ENCODE data around the gene EIF1AD.
A peak's percentile ranks its signal among the peaks of the same experiment; 100 is the strongest.

Gene EIF1AD

GRCh38 chr11:65973439-65974110, 28.4 kb downstream of the EIF1AD start:
- Mint-ChIP-seq H3K27me3 (no peaks in the 10 kb centered on the region), H3K9me3 (ENCODE audit: low read depth) (no peaks in the 10 kb centered on the region), H3K4me3 (no peak overlapping the region), H3K4me1 (ENCODE audit: low read depth) (peaks cover 5% of the 10 kb centered on the region), H3K27ac (peak overlapping the region; percentile 28), H3K36me3 (peaks cover 5% of the 10 kb centered on the region)

GRCh38 chr11:65972116-65972515, 29.8 kb downstream of the EIF1AD start:
- peaks cover 5% of the 10 kb centered on the region for H3K36me3 Mint-ChIP-seq

GRCh38 chr11:65968600-65969482, 33.1 kb downstream of the EIF1AD start:
- H3K36me3 Mint-ChIP-seq, result peaks cover 5% of the 10 kb centered on the region
- no peaks in the 10 kb centered on the region for H3K9me3 Mint-ChIP-seq (ENCODE audit: low read depth)
- no peaks in the 10 kb centered on the region for H3K27me3 Mint-ChIP-seq
- H3K4me1 Mint-ChIP-seq (ENCODE audit: low read depth), result peaks cover 12% of the 10 kb centered on the region
- no peak overlapping the region for H3K27ac Mint-ChIP-seq
- H3K4me3 Mint-ChIP-seq, result no peak overlapping the region

More at GRCh38 chr11:65972116-65972515, 29.8 kb downstream of the EIF1AD start:
- Mint-ChIP-seq H3K4me1 (ENCODE audit: low read depth) (peaks cover 5% of the 10 kb centered on the region), H3K27ac (no peak overlapping the region), H3K9me3 (ENCODE audit: low read depth) (no peaks in the 10 kb centered on the region), H3K4me3 (no peak overlapping the region), H3K27me3 (no peaks in the 10 kb centered on the region)

GRCh38 chr11:65967329-65967934, 34.5 kb downstream of the EIF1AD start:
- Mint-ChIP-seq H3K36me3 (peaks cover 5% of the 10 kb centered on the region), H3K27me3 (no peaks in the 10 kb centered on the region), H3K27ac (no peak overlapping the region), H3K9me3 (ENCODE audit: low read depth) (no peaks in the 10 kb centered on the region), H3K4me3 (no peak overlapping the region), H3K4me1 (ENCODE audit: low read depth) (peaks cover 25% of the 10 kb centered on the region)

- peaks cover 8% of the 10 kb centered on the region for H3K36me3 Mint-ChIP-seq
- peaks cover 32% of the 10 kb centered on the region for H3K4me1 Mint-ChIP-seq (ENCODE audit: low read depth)
- no peaks in the 10 kb centered on the region for H3K27me3 Mint-ChIP-seq
- H3K4me3 Mint-ChIP-seq, result no peak overlapping the region
- no peaks in the 10 kb centered on the region for H3K9me3 Mint-ChIP-seq (ENCODE audit: low read depth)
- no peak overlapping the region for H3K27ac Mint-ChIP-seq
Measured at GRCh38 chr11:65965986-65966762, 35.8 kb downstream of the EIF1AD start.

GRCh38 chr11:65964906-65965305, 37.1 kb downstream of the EIF1AD start:
- Mint-ChIP-seq H3K4me3 (no peak overlapping the region), H3K4me1 (ENCODE audit: low read depth) (peaks cover 34% of the 10 kb centered on the region), H3K9me3 (ENCODE audit: low read depth) (no peaks in the 10 kb centered on the region), H3K27ac (no peak overlapping the region), H3K27me3 (no peaks in the 10 kb centered on the region), H3K36me3 (peaks cover 6% of the 10 kb centered on the region)

- peaks cover 44% of the 10 kb centered on the region for H3K4me1 Mint-ChIP-seq (ENCODE audit: low read depth)
- no peaks in the 10 kb centered on the region for H3K9me3 Mint-ChIP-seq (ENCODE audit: low read depth)
- peak overlapping the region; percentile 90 for H3K27ac Mint-ChIP-seq
- H3K4me3 Mint-ChIP-seq, result peak overlapping the region; percentile 93
- no peaks in the 10 kb centered on the region for H3K27me3 Mint-ChIP-seq
- peaks cover 6% of the 10 kb centered on the region for H3K36me3 Mint-ChIP-seq
Measured at GRCh38 chr11:65962141-65962564, 39.8 kb downstream of the EIF1AD start.

GRCh38 chr11:65961267-65962140, 40.5 kb downstream of the EIF1AD start, which contains the start of gene SART1:
Gene SART1, plus strand, starts transcription at chr11:65961734. Its CDS starts 47 bp downstream, at chr11:65961781.
- Mint-ChIP-seq H3K4me1 (ENCODE audit: low read depth) (peaks cover 49% of the 10 kb centered on the region), H3K9me3 (ENCODE audit: low read depth) (no peaks in the 10 kb centered on the region), H3K27ac (peak within 1 kb of the TSS; percentile 98), H3K4me3 (peak within 1 kb of the TSS; percentile 93), H3K36me3 (peaks cover 6% of the 10 kb centered on the region), H3K27me3 (no peaks in the 10 kb centered on the region)

GRCh38 chr11:65960824-65961266, 41.1 kb downstream of the EIF1AD start:
- peaks cover 53% of the 10 kb centered on the region for H3K4me1 Mint-ChIP-seq (ENCODE audit: low read depth)
- peak overlapping the region; percentile 93 for H3K4me3 Mint-ChIP-seq
- no peaks in the 10 kb centered on the region for H3K9me3 Mint-ChIP-seq (ENCODE audit: low read depth)
- H3K36me3 Mint-ChIP-seq, result peaks cover 6% of the 10 kb centered on the region
- H3K27me3 Mint-ChIP-seq, result no peaks in the 10 kb centered on the region
- H3K27ac Mint-ChIP-seq, result peak overlapping the region; percentile 98

GRCh38 chr11:65958774-65959420, 43.1 kb downstream of the EIF1AD start:
- no peak overlapping the region for H3K4me3 Mint-ChIP-seq
- H3K4me1 Mint-ChIP-seq (ENCODE audit: low read depth), result peaks cover 47% of the 10 kb centered on the region
- no peaks in the 10 kb centered on the region for H3K27me3 Mint-ChIP-seq

GRCh38 chr11:65958291-65958690, 43.7 kb downstream of the EIF1AD start:
- H3K27ac Mint-ChIP-seq, result peak overlapping the region; percentile 68
- H3K36me3 Mint-ChIP-seq, result peaks cover 6% of the 10 kb centered on the region
- H3K4me1 Mint-ChIP-seq (ENCODE audit: low read depth), result peaks cover 41% of the 10 kb centered on the region
- no peak overlapping the region for H3K4me3 Mint-ChIP-seq
- no peaks in the 10 kb centered on the region for H3K27me3 Mint-ChIP-seq
- H3K9me3 Mint-ChIP-seq (ENCODE audit: low read depth), result no peaks in the 10 kb centered on the region

More at GRCh38 chr11:65958774-65959420, 43.1 kb downstream of the EIF1AD start:
- Mint-ChIP-seq H3K27ac (peak overlapping the region; percentile 46), H3K9me3 (ENCODE audit: low read depth) (no peaks in the 10 kb centered on the region), H3K36me3 (peaks cover 6% of the 10 kb centered on the region)

- no peak overlapping the region for H3K27ac Mint-ChIP-seq
- no peaks in the 10 kb centered on the region for H3K36me3 Mint-ChIP-seq
- no peak overlapping the region for H3K4me3 Mint-ChIP-seq
- H3K27me3 Mint-ChIP-seq, result no peaks in the 10 kb centered on the region
- H3K9me3 Mint-ChIP-seq (ENCODE audit: low read depth), result no peaks in the 10 kb centered on the region
- H3K4me1 Mint-ChIP-seq (ENCODE audit: low read depth), result peaks cover 20% of the 10 kb centered on the region
Measured at GRCh38 chr11:65954771-65955170, 47.2 kb downstream of the EIF1AD start.

- H3K27me3 Mint-ChIP-seq, result no peaks in the 10 kb centered on the region
- no peak overlapping the region for H3K27ac Mint-ChIP-seq
Measured at GRCh38 chr11:65953471-65953870, 48.5 kb downstream of the EIF1AD start.

More at GRCh38 chr11:65953471-65953870, 48.5 kb downstream of the EIF1AD start:
- Mint-ChIP-seq H3K4me3 (no peak overlapping the region), H3K36me3 (no peaks in the 10 kb centered on the region), H3K4me1 (ENCODE audit: low read depth) (peaks cover 20% of the 10 kb centered on the region), H3K9me3 (ENCODE audit: low read depth) (no peaks in the 10 kb centered on the region)

All from activated naive CD8-positive, alpha-beta T cell (primary cell).